ENCODE measurements around the gene FRMD4B. TPM values are rescaled to one million over a fixed set of nuclear protein-coding genes. Genes with fewer than 3 reads are reported as not detected.

Gene FRMD4B
- total RNA-seq, 6 donors from 2014 or later = 48.0 to 136 (median 62.8) TPM

GRCh38 chr3:69249001-69249400 lies 136.9 kb downstream of the FRMD4B start:
- ATAC-seq (ENCODE audit: low FRiP score in 2 of 2) (no peak), DNase-seq (no peak)
- Histone ChIP-seq H3K27ac (peak overlapping the region in 1 of 4 donors; percentile 14), H3K4me3 (peak overlapping the region in 1 of 4 donors; percentile 20), H3K36me3 (peaks cover 0 to 17% (median 0%) of the 10 kb centered on the region in 4 donors), H3K4me1 (peaks cover 0 to 9% (median 3%) of the 10 kb centered on the region in 4 donors), H3K9me3 (no peaks in the 10 kb centered on the region), H3K27me3 (no peaks in the 10 kb centered on the region)
- no peak for TF ChIP-seq EP300 (IDR thresholded peaks at IDR 0.05)
- no peak for TF ChIP-seq POLR2A (IDR thresholded peaks at IDR 0.05)
- TF ChIP-seq CTCF (IDR thresholded peaks at IDR 0.05) = no peak
- no peak for TF ChIP-seq POLR2AphosphoS5 (IDR thresholded peaks at IDR 0.05)
- WGBS, 2 donors = 84 to 85% methylated on average over 2 of the region's 2 CpGs

- Histone ChIP-seq H3K4me1 (peaks cover under 1 to 9% (median 4%) of the 10 kb centered on the region in 4 donors), H3K27ac (no peak overlapping the region), H3K9me3 (no peaks in the 10 kb centered on the region), H3K36me3 (peaks cover 0 to 17% (median 0%) of the 10 kb centered on the region in 4 donors), H3K27me3 (no peaks in the 10 kb centered on the region), H3K4me3 (peak overlapping the region in 1 of 4 donors; percentile 20)
- no peak for DNase-seq
- TF ChIP-seq POLR2AphosphoS5 (IDR thresholded peaks at IDR 0.05) (no peak), EP300 (IDR thresholded peaks at IDR 0.05) (no peak), CTCF (IDR thresholded peaks at IDR 0.05) (no peak), POLR2A (IDR thresholded peaks at IDR 0.05) (no peak)
- WGBS, 2 donors = 67 to 77% methylated on average over 8 of the region's 8 CpGs
- ATAC-seq (ENCODE audit: low FRiP score in 2 of 2) = no peak
These were observed 137.5 kb downstream of the FRMD4B start for GRCh38 chr3:69248436-69248835.

GRCh38 chr3:69246612-69247011 lies 139.3 kb downstream of the FRMD4B start:
- H3K36me3 ChIP-seq = peaks cover 0 to 17% (median 0%) of the 10 kb centered on the region in 4 donors
- WGBS, 2 donors = 69 to 78% methylated on average over 7 of the region's 7 CpGs
- no peak for ATAC-seq (ENCODE audit: low FRiP score in 2 of 2)
- peaks cover 5 to 10% (median 9%) of the 10 kb centered on the region in 4 donors for H3K4me1 ChIP-seq
- no peak for DNase-seq
- no peak overlapping the region for H3K27ac ChIP-seq
- TF ChIP-seq EP300 (IDR thresholded peaks at IDR 0.05) = no peak
- TF ChIP-seq POLR2A (IDR thresholded peaks at IDR 0.05) = no peak
- TF ChIP-seq POLR2AphosphoS5 (IDR thresholded peaks at IDR 0.05) = no peak
- no peak for TF ChIP-seq CTCF (IDR thresholded peaks at IDR 0.05)
- no peaks in the 10 kb centered on the region for H3K27me3 ChIP-seq
- H3K4me3 ChIP-seq = no peak overlapping the region
- H3K9me3 ChIP-seq = no peaks in the 10 kb centered on the region

GRCh38 chr3:69244039-69244438 lies 141.8 kb downstream of the FRMD4B start:
- TF ChIP-seq POLR2A (IDR thresholded peaks at IDR 0.05) = no peak
- TF ChIP-seq POLR2AphosphoS5 (IDR thresholded peaks at IDR 0.05) = no peak
- TF ChIP-seq CTCF (IDR thresholded peaks at IDR 0.05) = no peak
- no peak for TF ChIP-seq EP300 (IDR thresholded peaks at IDR 0.05)
- H3K4me1 ChIP-seq = peaks cover 5 to 21% (median 6%) of the 10 kb centered on the region in 4 donors
- no peak overlapping the region for H3K27ac ChIP-seq
- H3K36me3 ChIP-seq = peaks cover 0 to 22% (median 0%) of the 10 kb centered on the region in 4 donors
- no peaks in the 10 kb centered on the region for H3K27me3 ChIP-seq
- ATAC-seq (ENCODE audit: low FRiP score in 2 of 2) = no peak
- H3K4me3 ChIP-seq = no peak overlapping the region
- 93 to 98% methylated on average over 2 of the region's 2 CpGs for WGBS, 2 donors
- no peak for DNase-seq
- no peaks in the 10 kb centered on the region for H3K9me3 ChIP-seq

- WGBS, 2 donors = 69 to 78% methylated on average over 4 of the region's 4 CpGs
- Histone ChIP-seq H3K27me3 (no peaks in the 10 kb centered on the region), H3K27ac (peak overlapping the region; percentile 8 to 64 (median 58)), H3K36me3 (peaks cover 0 to 7% (median 0%) of the 10 kb centered on the region in 4 donors), H3K9me3 (no peaks in the 10 kb centered on the region), H3K4me3 (no peak overlapping the region), H3K4me1 (peaks cover 5 to 32% (median 14%) of the 10 kb centered on the region in 4 donors)
- no peak for DNase-seq
- TF ChIP-seq CTCF (IDR thresholded peaks at IDR 0.05) (no peak), POLR2A (IDR thresholded peaks at IDR 0.05) (no peak), EP300 (IDR thresholded peaks at IDR 0.05) (no peak), POLR2AphosphoS5 (IDR thresholded peaks at IDR 0.05) (no peak)
- no peak for ATAC-seq (ENCODE audit: low FRiP score in 2 of 2)
These were observed 144.1 kb downstream of the FRMD4B start for GRCh38 chr3:69241769-69242168.

Data from upper lobe of left lung (tissue), 6 donors.